ENCODE results near the gene OR4D11. TPM values are rescaled to one million over a fixed set of nuclear protein-coding genes. Genes with fewer than 3 reads are reported as not detected.

OR4D11 gene
- polyA plus RNA-seq (2013, experiment 1 of 2): not detected
- polyA plus RNA-seq (2013, experiment 2 of 2): not detected

DNA sequence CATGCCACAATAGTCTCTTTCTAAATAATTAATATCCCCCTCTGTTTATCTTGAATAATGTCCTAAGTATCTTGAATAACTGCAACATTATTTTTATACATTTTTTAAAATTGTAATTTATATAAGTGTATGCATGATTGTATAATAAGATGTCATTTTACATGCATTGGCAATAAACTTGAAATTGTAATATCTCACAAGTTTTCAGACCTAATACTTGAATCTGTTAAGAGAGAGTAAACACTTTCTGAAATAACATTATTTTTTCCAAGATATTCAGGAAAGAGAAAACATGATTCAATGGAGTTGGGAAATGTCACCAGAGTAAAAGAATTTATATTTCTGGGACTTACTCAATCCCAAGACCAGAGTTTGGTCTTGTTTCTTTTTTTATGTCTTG, at the start of gene OR4D11:
Gene OR4D11 (plus strand): TSS at position 301 of the 400 bp plus-strand sequence. CDS start 0 bp downstream, at position 301.
- Histone ChIP-seq H3K27me3 (ENCODE audit: insufficient read depth, low read length) (no peaks in the 10 kb centered on the region), H3K9me3 (ENCODE audit: insufficient read depth, low read depth, low read length) (no peaks in the 10 kb centered on the region), H3K27ac (ENCODE audit: low read depth, low read length) (no peak within 1 kb of the TSS), H3K4me1 (ENCODE audit: insufficient read depth, low read length) (no peaks in the 10 kb centered on the region), H3K4me3 (ENCODE audit: low read length) (no peak within 1 kb of the TSS), H3K36me3 (ENCODE audit: insufficient read depth, low read length) (no peaks in the 10 kb centered on the region), H3K9ac (ENCODE audit: low read depth, low read length) (no peak within 1 kb of the TSS)

DNA sequence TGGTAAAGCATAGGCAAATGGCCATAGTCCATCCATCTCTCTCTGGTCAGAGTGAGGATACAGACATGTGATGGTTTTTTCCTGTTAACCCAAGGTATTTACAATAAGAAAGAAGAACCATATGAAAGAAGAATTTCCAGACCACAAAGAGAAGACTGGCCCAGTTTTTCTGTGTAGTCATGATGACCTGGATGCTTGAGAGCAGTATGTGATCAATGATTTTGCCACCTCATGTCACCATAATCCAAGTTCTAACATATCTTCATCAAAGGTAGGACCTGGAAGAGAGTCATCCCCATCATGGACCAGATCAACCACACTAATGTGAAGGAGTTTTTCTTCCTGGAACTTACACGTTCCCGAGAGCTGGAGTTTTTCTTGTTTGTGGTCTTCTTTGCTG, 46.7 kb upstream of the OR4D11 start, which contains the start of gene OR4D6:
Gene OR4D6 (plus strand): TSS at position 301 of the 400 bp plus-strand sequence. CDS start 0 bp downstream, at position 301.
- Histone ChIP-seq H3K27me3 (ENCODE audit: insufficient read depth, low read length) (no peaks in the 10 kb centered on the region), H3K9ac (ENCODE audit: low read depth, low read length) (no peak within 1 kb of the TSS), H3K4me1 (ENCODE audit: insufficient read depth, low read length) (peaks cover 4% of the 10 kb centered on the region; the same call in 1 of the 2 replicates), H3K4me3 (ENCODE audit: low read length) (no peak within 1 kb of the TSS), H3K9me3 (ENCODE audit: insufficient read depth, low read depth, low read length) (no peaks in the 10 kb centered on the region), H3K36me3 (ENCODE audit: insufficient read depth, low read length) (no peaks in the 10 kb centered on the region), H3K27ac (ENCODE audit: low read depth, low read length) (no peak within 1 kb of the TSS)
- 95% methylated on average over 2 of the region's 2 CpGs for WGBS

GRCh38 chr11:59459916-59460315, 43.5 kb upstream of the OR4D11 start:
- Histone ChIP-seq H3K9ac (ENCODE audit: low read depth, low read length) (no peak overlapping the region), H3K27me3 (ENCODE audit: insufficient read depth, low read length) (no peaks in the 10 kb centered on the region), H3K36me3 (ENCODE audit: insufficient read depth, low read length) (no peaks in the 10 kb centered on the region), H3K4me1 (ENCODE audit: insufficient read depth, low read length) (peaks cover 4% of the 10 kb centered on the region; the same call in 1 of the 2 replicates), H3K9me3 (ENCODE audit: insufficient read depth, low read depth, low read length) (no peaks in the 10 kb centered on the region), H3K4me3 (ENCODE audit: low read length) (no peak overlapping the region), H3K27ac (ENCODE audit: low read depth, low read length) (no peak overlapping the region)
- WGBS: 77% methylated on average over 3 of the region's 3 CpGs

GRCh38 chr11:59463190-59463641, 40.2 kb upstream of the OR4D11 start:
- H3K36me3 ChIP-seq (ENCODE audit: insufficient read depth, low read length): no peaks in the 10 kb centered on the region
- 79% methylated on average over 5 of the region's 5 CpGs for WGBS
- H3K9me3 ChIP-seq (ENCODE audit: insufficient read depth, low read depth, low read length): no peaks in the 10 kb centered on the region
- H3K4me1 ChIP-seq (ENCODE audit: insufficient read depth, low read length): no peaks in the 10 kb centered on the region
- H3K27me3 ChIP-seq (ENCODE audit: insufficient read depth, low read length): no peaks in the 10 kb centered on the region
- H3K9ac ChIP-seq (ENCODE audit: low read depth, low read length): no peak overlapping the region; the same call in 1 of the 2 replicates
- no peak overlapping the region for H3K27ac ChIP-seq (ENCODE audit: low read depth, low read length)
- H3K4me3 ChIP-seq (ENCODE audit: low read length): no peak overlapping the region

GRCh38 chr11:59473015-59473414, 30.4 kb upstream of the OR4D11 start, which contains the start of gene OR4D10:
Gene OR4D10, plus strand, starts transcription at chr11:59473315. Its CDS starts 4,115 bp downstream, at chr11:59477430.
- no peak within 1 kb of the TSS for H3K9ac ChIP-seq (ENCODE audit: low read depth, low read length)

GRCh38 chr11:59475176-59475575, 28.2 kb upstream of the OR4D11 start:
- Histone ChIP-seq H3K27me3 (ENCODE audit: insufficient read depth, low read length) (no peaks in the 10 kb centered on the region), H3K9me3 (ENCODE audit: insufficient read depth, low read depth, low read length) (no peaks in the 10 kb centered on the region), H3K27ac (ENCODE audit: low read depth, low read length) (no peak overlapping the region), H3K4me1 (ENCODE audit: insufficient read depth, low read length) (no peaks in the 10 kb centered on the region), H3K4me3 (ENCODE audit: low read length) (no peak overlapping the region), H3K9ac (ENCODE audit: low read depth, low read length) (no peak overlapping the region), H3K36me3 (ENCODE audit: insufficient read depth, low read length) (no peaks in the 10 kb centered on the region)
- WGBS: 84% methylated on average over 8 of the region's 9 CpGs

More at GRCh38 chr11:59473015-59473414, 30.4 kb upstream of the OR4D11 start, which contains the start of gene OR4D10:
- no peaks in the 10 kb centered on the region for H3K36me3 ChIP-seq (ENCODE audit: insufficient read depth, low read length)
- H3K27me3 ChIP-seq (ENCODE audit: insufficient read depth, low read length): no peaks in the 10 kb centered on the region
- H3K9me3 ChIP-seq (ENCODE audit: insufficient read depth, low read depth, low read length): no peaks in the 10 kb centered on the region
- H3K4me3 ChIP-seq (ENCODE audit: low read length): no peak within 1 kb of the TSS
- no peak within 1 kb of the TSS for H3K27ac ChIP-seq (ENCODE audit: low read depth, low read length)
- no peaks in the 10 kb centered on the region for H3K4me1 ChIP-seq (ENCODE audit: insufficient read depth, low read length)

- Histone ChIP-seq H3K9me3 (ENCODE audit: insufficient read depth, low read depth, low read length) (no peaks in the 10 kb centered on the region), H3K9ac (ENCODE audit: low read depth, low read length) (no peak overlapping the region), H3K4me1 (ENCODE audit: insufficient read depth, low read length) (no peaks in the 10 kb centered on the region), H3K27ac (ENCODE audit: low read depth, low read length) (no peak overlapping the region), H3K4me3 (ENCODE audit: low read length) (no peak overlapping the region), H3K36me3 (ENCODE audit: insufficient read depth, low read length) (no peaks in the 10 kb centered on the region), H3K27me3 (ENCODE audit: insufficient read depth, low read length) (no peaks in the 10 kb centered on the region)
These were observed 23.5 kb upstream of the OR4D11 start for GRCh38 chr11:59479906-59480305.

DNA sequence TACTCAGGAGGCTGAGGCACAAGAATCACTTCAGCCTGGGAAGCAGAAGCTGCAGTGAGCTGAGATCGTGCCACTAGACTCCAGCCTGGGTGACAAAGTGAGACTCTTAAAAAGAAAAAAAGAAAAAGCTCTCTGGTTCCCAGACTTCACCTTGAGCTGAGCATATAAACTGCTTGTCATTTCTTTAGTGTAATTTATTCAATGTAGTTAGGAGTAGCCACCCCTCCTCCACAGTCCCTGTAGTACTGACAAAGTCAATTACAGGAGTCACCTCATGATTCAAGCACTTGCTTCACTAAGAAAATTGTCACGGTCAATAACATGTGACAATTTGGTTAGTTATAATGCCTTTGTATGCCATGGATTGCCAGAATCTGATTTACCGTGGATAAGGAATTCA, 23.0 kb upstream of the OR4D11 start:
- 93% methylated on average over 3 of the region's 3 CpGs for WGBS
- Histone ChIP-seq H3K36me3 (ENCODE audit: insufficient read depth, low read length) (no peaks in the 10 kb centered on the region), H3K9me3 (ENCODE audit: insufficient read depth, low read depth, low read length) (no peaks in the 10 kb centered on the region)

DNA sequence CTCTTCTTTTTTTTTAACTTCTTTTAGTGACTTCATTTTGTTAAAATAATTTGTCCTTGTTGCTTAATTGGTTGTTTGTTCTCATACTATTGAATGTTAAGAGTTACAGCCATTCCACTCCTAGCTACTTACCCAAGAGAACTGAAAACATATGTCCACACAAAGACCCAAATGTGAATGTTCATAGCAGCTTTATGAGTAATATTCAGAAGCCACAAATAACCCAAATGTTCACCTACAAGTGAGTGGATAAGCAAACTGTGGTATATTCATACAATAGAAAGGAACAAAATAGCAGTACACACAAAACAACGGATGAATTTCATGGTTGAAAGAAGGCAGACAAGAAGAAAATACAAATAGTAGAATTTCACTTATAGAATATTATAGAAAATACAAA, 1.4 kb upstream of the OR4D11 start:
- Histone ChIP-seq H3K9me3 (ENCODE audit: insufficient read depth, low read depth, low read length) (no peaks in the 10 kb centered on the region), H3K4me1 (ENCODE audit: insufficient read depth, low read length) (no peaks in the 10 kb centered on the region), H3K9ac (ENCODE audit: low read depth, low read length) (no peak overlapping the region), H3K27me3 (ENCODE audit: insufficient read depth, low read length) (no peaks in the 10 kb centered on the region), H3K27ac (ENCODE audit: low read depth, low read length) (no peak overlapping the region), H3K4me3 (ENCODE audit: low read length) (no peak overlapping the region), H3K36me3 (ENCODE audit: insufficient read depth, low read length) (no peaks in the 10 kb centered on the region)
- WGBS: no CpG with 5 or more reads among the region's 1 CpG

More for the DNA sequence above, 23.0 kb upstream of the OR4D11 start:
- no peak overlapping the region for H3K9ac ChIP-seq (ENCODE audit: low read depth, low read length)
- H3K27me3 ChIP-seq (ENCODE audit: insufficient read depth, low read length): no peaks in the 10 kb centered on the region
- no peak overlapping the region for H3K27ac ChIP-seq (ENCODE audit: low read depth, low read length)
- H3K4me3 ChIP-seq (ENCODE audit: low read length): no peak overlapping the region
- H3K4me1 ChIP-seq (ENCODE audit: insufficient read depth, low read length): no peaks in the 10 kb centered on the region

DNA sequence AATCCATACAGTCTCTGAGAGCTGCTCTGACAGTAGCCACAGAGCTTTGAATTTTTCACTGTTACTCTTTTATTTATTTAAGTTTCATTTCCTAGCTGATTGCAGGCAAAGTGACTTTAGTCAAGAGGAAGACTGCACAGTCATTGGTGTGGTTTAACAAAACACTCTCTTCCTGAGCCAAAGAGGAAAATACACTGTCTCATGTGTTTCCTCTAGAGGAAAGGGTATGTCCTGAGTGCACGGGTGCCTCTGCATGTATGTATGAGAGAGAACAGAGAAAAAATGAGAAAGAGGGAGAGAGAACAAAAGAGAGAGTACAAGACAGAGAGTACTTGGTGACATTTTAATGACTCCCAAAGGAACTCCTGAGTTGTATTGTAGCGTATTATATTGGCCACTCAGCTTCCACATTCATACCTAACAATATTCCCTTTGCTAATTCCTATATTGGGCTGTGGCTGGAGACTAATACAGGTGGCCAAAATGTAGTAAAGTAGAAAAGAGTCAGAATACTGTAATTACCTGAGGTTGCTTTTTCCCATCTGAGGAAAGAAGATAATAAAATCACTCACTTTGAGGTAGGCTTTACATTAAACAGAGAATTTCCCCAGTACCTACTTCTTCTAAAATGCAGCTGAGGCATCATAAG, 7.7 kb downstream of the OR4D11 start, which contains the start of gene OR4D9:
Gene OR4D9 (plus strand): TSS at position 599 of the 649 bp plus-strand sequence. CDS start 3,374 bp downstream, outside the sequence.
- WGBS: 78% methylated on average over 1 of the region's 2 CpGs
- H3K4me3 ChIP-seq (ENCODE audit: low read length): no peak within 1 kb of the TSS
- no peaks in the 10 kb centered on the region for H3K36me3 ChIP-seq (ENCODE audit: insufficient read depth, low read length)
- no peaks in the 10 kb centered on the region for H3K9me3 ChIP-seq (ENCODE audit: insufficient read depth, low read depth, low read length)
- no peak within 1 kb of the TSS for H3K9ac ChIP-seq (ENCODE audit: low read depth, low read length)
- no peaks in the 10 kb centered on the region for H3K27me3 ChIP-seq (ENCODE audit: insufficient read depth, low read length)
- no peak within 1 kb of the TSS for H3K27ac ChIP-seq (ENCODE audit: low read depth, low read length)
- no peaks in the 10 kb centered on the region for H3K4me1 ChIP-seq (ENCODE audit: insufficient read depth, low read length)

DNA sequence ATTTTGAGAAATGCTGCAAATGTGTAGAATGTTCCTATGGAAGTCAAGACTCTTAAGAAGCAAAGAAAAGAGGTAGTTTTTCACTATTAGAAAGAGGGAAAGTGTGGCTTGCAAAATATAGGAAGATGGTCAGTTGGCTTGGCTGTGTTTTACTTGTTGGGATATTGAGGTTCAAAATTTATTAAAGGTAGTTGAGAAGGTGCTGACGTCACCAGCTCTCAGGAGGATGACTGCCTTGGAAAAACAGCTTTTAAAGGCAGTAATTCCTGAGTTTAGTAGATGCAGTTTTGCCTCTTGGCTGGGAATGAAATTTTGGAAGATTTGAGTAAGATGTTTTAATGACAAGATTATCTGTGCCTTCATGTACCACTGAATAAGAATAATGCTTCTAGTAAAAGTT, 8.3 kb downstream of the OR4D11 start:
- H3K27me3 ChIP-seq (ENCODE audit: insufficient read depth, low read length): no peaks in the 10 kb centered on the region
- no peak overlapping the region for H3K27ac ChIP-seq (ENCODE audit: low read depth, low read length)
- no peaks in the 10 kb centered on the region for H3K9me3 ChIP-seq (ENCODE audit: insufficient read depth, low read depth, low read length)
- H3K9ac ChIP-seq (ENCODE audit: low read depth, low read length): no peak overlapping the region
- H3K4me3 ChIP-seq (ENCODE audit: low read length): no peak overlapping the region
- H3K36me3 ChIP-seq (ENCODE audit: insufficient read depth, low read length): no peaks in the 10 kb centered on the region
- no peaks in the 10 kb centered on the region for H3K4me1 ChIP-seq (ENCODE audit: insufficient read depth, low read length)
- whole genome bisulfite sequencing: 94% methylated on average over 1 of the region's 1 CpG
